Measurements from ENCODE around the gene SCART1. TPM values are rescaled to one million over a fixed set of nuclear protein-coding genes. Genes with fewer than 3 reads are reported as not detected.

The SCART1 gene
- total RNA-seq, 4 donors from 2014 or later = 4.8 to 8.1 (median 6.1) TPM

GRCh38 chr10:133461841-133462240 is 8.1 kb downstream of the SCART1 start:
- H3K36me3 ChIP-seq = peaks cover 0 to 85% (median 0%) of the 10 kb centered on the region in 3 donors
- TF ChIP-seq CTCF (IDR thresholded peaks at IDR 0.05) = no peak
- TF ChIP-seq POLR2A (IDR thresholded peaks at IDR 0.05) = no peak
- TF ChIP-seq EP300 (IDR thresholded peaks at IDR 0.05) = no peak
- no peaks in the 10 kb centered on the region for H3K4me1 ChIP-seq
- no peaks in the 10 kb centered on the region for H3K27me3 ChIP-seq
- DNase-seq (ENCODE audit: low spot score in 2 of 2) = no peak
- no peak overlapping the region for H3K4me3 ChIP-seq
- H3K27ac ChIP-seq = no peak overlapping the region
- peaks cover 0 to 16% (median 0%) of the 10 kb centered on the region in 4 donors for H3K9me3 ChIP-seq
- WGBS, 2 donors = 64 to 79% methylated on average over 7 to 8 of the region's 8 CpGs

- no peak for DNase-seq (ENCODE audit: low spot score in 2 of 2)
Observed at GRCh38 chr10:133462512-133463305, 9.0 kb downstream of the SCART1 start.

GRCh38 chr10:133464582-133465031 is 10.9 kb downstream of the SCART1 start:
- no peak for DNase-seq (ENCODE audit: low spot score in 2 of 2)
- Histone ChIP-seq H3K27me3 (no peaks in the 10 kb centered on the region), H3K4me1 (no peaks in the 10 kb centered on the region), H3K36me3 (peaks cover 0 to 82% (median 0%) of the 10 kb centered on the region in 3 donors), H3K9me3 (peaks cover 0 to 15% (median 0%) of the 10 kb centered on the region in 4 donors), H3K27ac (no peak overlapping the region), H3K4me3 (no peak overlapping the region)
- TF ChIP-seq POLR2A (IDR thresholded peaks at IDR 0.05) = no peak
- no peak for TF ChIP-seq EP300 (IDR thresholded peaks at IDR 0.05)
- TF ChIP-seq CTCF (IDR thresholded peaks at IDR 0.05) = no peak
- WGBS, 2 donors = 85 to 94% methylated on average over 4 to 12 of the region's 12 CpGs

More at GRCh38 chr10:133462512-133463305, 9.0 kb downstream of the SCART1 start:
- Histone ChIP-seq H3K27ac (no peak overlapping the region), H3K36me3 (peaks cover 0 to 85% (median 0%) of the 10 kb centered on the region in 3 donors), H3K4me1 (no peaks in the 10 kb centered on the region), H3K27me3 (no peaks in the 10 kb centered on the region), H3K4me3 (no peak overlapping the region), H3K9me3 (peaks cover 0 to 21% (median 0%) of the 10 kb centered on the region in 4 donors)
- 86% methylated on average over 9 of the region's 10 CpGs for WGBS, 2 donors
- TF ChIP-seq CTCF (IDR thresholded peaks at IDR 0.05) = no peak
- no peak for TF ChIP-seq EP300 (IDR thresholded peaks at IDR 0.05)
- no peak for TF ChIP-seq POLR2A (IDR thresholded peaks at IDR 0.05)

- no peak for DNase-seq (ENCODE audit: low spot score in 2 of 2)
- Histone ChIP-seq H3K27ac (no peak overlapping the region), H3K9me3 (peaks cover 0 to 11% (median 0%) of the 10 kb centered on the region in 4 donors), H3K4me1 (no peaks in the 10 kb centered on the region), H3K36me3 (peaks cover 0 to 84% (median 0%) of the 10 kb centered on the region in 3 donors), H3K27me3 (no peaks in the 10 kb centered on the region), H3K4me3 (no peak overlapping the region)
- 31 to 38% methylated on average over 20 to 48 of the region's 55 CpGs for WGBS, 2 donors
- TF ChIP-seq EP300 (IDR thresholded peaks at IDR 0.05) (no peak), POLR2A (IDR thresholded peaks at IDR 0.05) (no peak), CTCF (IDR thresholded peaks at IDR 0.05) (no peak)
Observed at GRCh38 chr10:133465191-133465949, 11.6 kb downstream of the SCART1 start.
